ENCODE measurements around the gene PUSL1. TPM values are rescaled to one million over a fixed set of nuclear protein-coding genes. Genes with fewer than 3 reads are reported as not detected.

Gene PUSL1
- total and polyA plus RNA-seq, 8 donors: 5.9 to 64.9 (median 25.5) TPM; not detected in 1

- WGBS, 5 donors: 73 to 87% (median 78%) methylated on average over 9 to 16 of the region's 16 CpGs
- DNase-seq: no peak
- no peak overlapping the region for H3K27ac ChIP-seq
- no peak overlapping the region for H3K4me3 ChIP-seq
- TF ChIP-seq POLR2AphosphoS5 (IDR thresholded peaks at IDR 0.05): no peak
- TF ChIP-seq, protein P1, sequence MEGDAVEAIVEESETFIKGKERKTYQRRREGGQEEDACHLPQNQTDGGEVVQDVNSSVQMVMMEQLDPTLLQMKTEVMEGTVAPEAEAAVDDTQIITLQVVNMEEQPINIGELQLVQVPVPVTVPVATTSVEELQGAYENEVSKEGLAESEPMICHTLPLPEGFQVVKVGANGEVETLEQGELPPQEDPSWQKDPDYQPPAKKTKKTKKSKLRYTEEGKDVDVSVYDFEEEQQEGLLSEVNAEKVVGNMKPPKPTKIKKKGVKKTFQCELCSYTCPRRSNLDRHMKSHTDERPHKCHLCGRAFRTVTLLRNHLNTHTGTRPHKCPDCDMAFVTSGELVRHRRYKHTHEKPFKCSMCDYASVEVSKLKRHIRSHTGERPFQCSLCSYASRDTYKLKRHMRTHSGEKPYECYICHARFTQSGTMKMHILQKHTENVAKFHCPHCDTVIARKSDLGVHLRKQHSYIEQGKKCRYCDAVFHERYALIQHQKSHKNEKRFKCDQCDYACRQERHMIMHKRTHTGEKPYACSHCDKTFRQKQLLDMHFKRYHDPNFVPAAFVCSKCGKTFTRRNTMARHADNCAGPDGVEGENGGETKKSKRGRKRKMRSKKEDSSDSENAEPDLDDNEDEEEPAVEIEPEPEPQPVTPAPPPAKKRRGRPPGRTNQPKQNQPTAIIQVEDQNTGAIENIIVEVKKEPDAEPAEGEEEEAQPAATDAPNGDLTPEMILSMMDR (IDR thresholded peaks at IDR 0.05): no peak
- H3K9me3 ChIP-seq: no peaks in the 10 kb centered on the region
- H3K4me1 ChIP-seq: peaks cover 11 to 46% (median 42%) of the 10 kb centered on the region in 4 donors
- H3K27me3 ChIP-seq: no peaks in the 10 kb centered on the region
- intact Hi-C loops (cut with DNase I; ENCODE audit: low total_unique reads): no loop called here
- peaks cover 21 to 56% (median 52%) of the 10 kb centered on the region in 4 donors for H3K36me3 ChIP-seq
Measured at GRCh38 chr1:1335283-1335682, 26.9 kb downstream of the PUSL1 start.

DNA sequence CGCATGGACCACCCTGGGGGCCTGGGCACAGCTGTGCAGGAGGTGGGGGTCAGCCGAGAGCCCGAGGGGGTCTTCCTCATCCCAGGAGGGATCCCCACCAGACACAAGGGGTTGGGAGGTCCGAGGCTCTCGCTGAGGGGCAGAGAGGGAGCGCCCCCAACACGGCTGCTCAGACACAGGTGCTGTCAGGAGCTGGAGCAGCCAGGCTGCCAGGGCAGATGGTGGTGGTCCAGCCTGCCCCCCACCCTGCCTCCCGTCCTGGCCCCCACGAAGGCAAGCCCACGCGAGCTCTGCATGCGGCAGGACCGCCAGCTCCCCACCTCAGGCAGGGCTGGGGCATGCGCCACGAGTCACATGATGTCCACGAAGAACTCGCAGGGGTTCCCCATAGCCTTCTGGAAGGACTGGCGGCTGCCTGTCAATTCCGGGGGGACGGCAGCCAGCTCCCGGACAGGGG, 27.4 kb downstream of the PUSL1 start:
- Histone ChIP-seq H3K27ac (no peak overlapping the region), H3K4me1 (peaks cover 7 to 41% (median 37%) of the 10 kb centered on the region in 4 donors), H3K9me3 (no peaks in the 10 kb centered on the region), H3K27me3 (no peaks in the 10 kb centered on the region), H3K4me3 (no peak overlapping the region), H3K36me3 (peaks cover 22 to 62% (median 57%) of the 10 kb centered on the region in 4 donors)
- TF ChIP-seq POLR2A (IDR thresholded peaks at IDR 0.05) (no peak), EP300 (IDR thresholded peaks at IDR 0.05) (no peak), POLR2AphosphoS5 (IDR thresholded peaks at IDR 0.05) (no peak)
- TF ChIP-seq, protein P1 (IDR thresholded peaks at IDR 0.05): no peak
- 80 to 96% (median 88%) methylated on average over 2 to 21 of the region's 21 CpGs for WGBS, 5 donors
- intact Hi-C loops (cut with DNase I; ENCODE audit: low total_unique reads): no loop called here
- no peak for DNase-seq

DNA sequence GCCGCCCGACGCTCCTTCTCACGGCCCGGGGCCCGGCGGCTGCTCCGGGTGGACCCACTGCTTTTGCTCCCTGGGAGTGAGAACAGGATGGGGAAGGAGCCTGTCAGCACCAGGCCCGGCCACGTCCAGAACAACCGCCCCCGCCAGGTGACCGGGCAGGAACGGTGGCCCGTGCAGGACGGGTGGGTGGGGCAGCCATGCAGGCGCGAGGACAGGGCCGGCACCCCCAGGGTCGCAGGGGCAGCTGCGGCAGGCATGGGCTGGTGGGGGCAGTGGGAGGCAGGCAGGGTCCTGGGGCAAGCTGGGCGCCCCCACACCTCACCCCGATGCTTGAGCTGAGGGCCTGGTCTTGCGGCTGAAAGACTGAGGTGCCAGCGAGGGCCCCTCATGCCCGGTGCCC, 28.0 kb downstream of the PUSL1 start:
- H3K36me3 ChIP-seq: peaks cover 27 to 68% (median 64%) of the 10 kb centered on the region in 4 donors
- TF ChIP-seq, protein P1 (IDR thresholded peaks at IDR 0.05): no peak
- TF ChIP-seq POLR2AphosphoS5 (IDR thresholded peaks at IDR 0.05): no peak
- no peak for TF ChIP-seq POLR2A (IDR thresholded peaks at IDR 0.05)
- no peak for TF ChIP-seq EP300 (IDR thresholded peaks at IDR 0.05)
- H3K4me3 ChIP-seq: no peak overlapping the region
- peaks cover 6 to 34% (median 30%) of the 10 kb centered on the region in 4 donors for H3K4me1 ChIP-seq
- intact Hi-C loops (cut with DNase I; ENCODE audit: low total_unique reads): no loop called here
- H3K27me3 ChIP-seq: no peaks in the 10 kb centered on the region
- H3K27ac ChIP-seq: no peak overlapping the region
- 89 to 92% (median 90%) methylated on average over 20 to 26 of the region's 26 CpGs for WGBS, 5 donors
- no peaks in the 10 kb centered on the region for H3K9me3 ChIP-seq
- DNase-seq: no peak

- Histone ChIP-seq H3K27me3 (no peaks in the 10 kb centered on the region), H3K36me3 (peaks cover 32 to 75% (median 71%) of the 10 kb centered on the region in 4 donors), H3K9me3 (no peaks in the 10 kb centered on the region), H3K4me1 (peaks cover 6 to 28% (median 23%) of the 10 kb centered on the region in 4 donors), H3K27ac (peak overlapping the region in 1 of 5 donors; percentile 33), H3K4me3 (no peak overlapping the region)
- 88 to 96% (median 93%) methylated on average over 16 to 32 of the region's 32 CpGs for WGBS, 5 donors
- intact Hi-C loops (cut with DNase I; ENCODE audit: low total_unique reads): no loop called here
- DNase-seq: no peak
- TF ChIP-seq, protein P1 (IDR thresholded peaks at IDR 0.05): no peak
- no peak for TF ChIP-seq POLR2AphosphoS5 (IDR thresholded peaks at IDR 0.05)
- TF ChIP-seq EP300 (IDR thresholded peaks at IDR 0.05): no peak
- no peak for TF ChIP-seq POLR2A (IDR thresholded peaks at IDR 0.05)
Measured at GRCh38 chr1:1336931-1337792, 28.8 kb downstream of the PUSL1 start.

Measured in stomach (tissue), 9 donors.